A549 (cell line): ENCODE measurements around the gene PTEN. TPM values are rescaled to one million over a fixed set of nuclear protein-coding genes. Genes with fewer than 3 reads are reported as not detected.

ENCODE experiments used
- ATAC-seq, 2 experiments: fragments of 200-7000 bp in 1 of 2; fragments of >200 bp in 1 of 2; cut with Nextera tagmentation in 1 of 2; cut with Tn5 transposase in 1 of 2; 3 replicates each; pipeline versions ENCODE4 v1.8.0 to v1.9.1; 2018 to 2020; ENCODE audit warnings: mild to moderate bottlenecking in 1 of 2, moderate library complexity in 1 of 2
- CTCF ChIA-PET: fragments of 300-600 bp; sonication (Branson Sonifier 250); formaldehyde crosslinking; extraction: SDS; loops from one replicate; lab custom pipeline; 2021; ENCODE audit warnings: antibody characterized with exemption, inconsistent platforms; lab: Yijun Ruan, JAX
- POLR2A ChIA-PET: fragments of 350-600 bp; formaldehyde crosslinking; extraction: SDS; loops from one replicate; lab custom pipeline; 2021; ENCODE audit warnings: antibody characterized with exemption, inconsistent platforms; lab: Yijun Ruan, JAX
- DNase-seq, 2 experiments: peaks; one replicate each; pipeline versions ENCODE4 v3.0.0 to v3.0.0-alpha.2; 2011 to 2016; ENCODE audit warnings: low read depth in 1 of 2, low spot score in 1 of 2
- FAIRE-seq: peaks from 2 replicates; lab custom pipeline; 2011; peaks lifted over from hg19 to GRCh38; lab: Jason Lieb, UNC
- H3K27ac ChIP-seq, 2 experiments: fragments of >200 bp; sonication (Bioruptor Twin); formaldehyde crosslinking; 3 replicates each; pipeline ENCODE4 v1.5.1; 2016 to 2017
- H3K4me1 ChIP-seq: fragments of >200 bp; sonication (Bioruptor Twin); formaldehyde crosslinking; 3 replicates; pipeline ENCODE4 v1.6.1; 2016
- H3K4me2 ChIP-seq: fragments of >200 bp; sonication (Bioruptor Twin); formaldehyde crosslinking; 3 replicates; pipeline ENCODE4 v1.6.1; 2016
- H3K4me3 ChIP-seq: fragments of >200 bp; sonication (Bioruptor Twin); formaldehyde crosslinking; 3 replicates; pipeline ENCODE4 v1.5.1; 2016
- H3K9me3 ChIP-seq: fragments of >200 bp; sonication (Bioruptor Twin); formaldehyde crosslinking; 3 replicates; pipeline ENCODE4 v1.6.1; 2016
- CEBPB ChIP-seq, 2 experiments: fragments of >200 bp in 1 of 2; sonication (Bioruptor Twin) in 1 of 2; formaldehyde crosslinking in 1 of 2; IDR thresholded peaks; 2 replicates each; pipeline ENCODE4 v1.6.1; 2012 to 2016
- EHF ChIP-seq: fragments of 250-450 bp; sonication (Bioruptor Pico); IDR thresholded peaks from 2 replicates; pipeline ENCODE4 v1.5.0; 2020; ENCODE audit warnings: mild to moderate bottlenecking
- ELK1 ChIP-seq: fragments of 150-350 bp; IDR thresholded peaks from 2 replicates; pipeline ENCODE4 v1.6.1; 2014; ENCODE audit warnings: low read depth, mild to moderate bottlenecking, low read length
- FOSB ChIP-seq: fragments of 250-450 bp; sonication (Bioruptor Pico); IDR thresholded peaks from 2 replicates; pipeline ENCODE4 v1.5.0; 2020; ENCODE audit warnings: mild to moderate bottlenecking, moderate library complexity
- HMGXB4 ChIP-seq: fragments of 250-450 bp; sonication (Bioruptor Pico); IDR thresholded peaks from 2 replicates; pipeline ENCODE4 v1.5.0; 2021; ENCODE audit warnings: mild to moderate bottlenecking, moderate library complexity, borderline replicate concordance
- HOXB5 ChIP-seq: fragments of 250-450 bp; sonication (Bioruptor Pico); IDR thresholded peaks from 2 replicates; pipeline ENCODE4 v1.5.0; 2020; ENCODE audit warnings: mild to moderate bottlenecking, moderate library complexity
- MAFK ChIP-seq: fragments of 450-650 bp; IDR thresholded peaks from 2 replicates; pipeline ENCODE4 v1.6.1; 2014; ENCODE audit not compliant: partially characterized antibody
- MYC ChIP-seq: IDR thresholded peaks from 2 replicates; pipeline ENCODE4 v1.6.1; 2012; ENCODE audit warnings: mild to moderate bottlenecking, inconsistent platforms, low read length, improper control_type of control experiment, borderline replicate concordance
- NFE2L2 ChIP-seq: fragments of 150-350 bp; conservative IDR thresholded peaks from 2 replicates; pipeline ENCODE4 v1.6.1; 2014; ENCODE audit warnings: low read length
- NR3C1 ChIP-seq: fragments of >200 bp; sonication (Bioruptor Twin); formaldehyde crosslinking; IDR thresholded peaks from 3 replicates; pipeline ENCODE4 v1.6.1; 2017
- RAD21 ChIP-seq, 2 experiments: fragments of >200 bp in 1 of 2; sonication (Bioruptor Twin) in 1 of 2; formaldehyde crosslinking in 1 of 2; IDR thresholded peaks in 1 of 2; conservative IDR thresholded peaks in 1 of 2; 2 replicates in 1 of 2; 3 replicates in 1 of 2; pipeline ENCODE4 v1.6.1; 2012 to 2018; ENCODE audit warnings: inconsistent platforms in 1 of 2
- RCOR1 ChIP-seq: fragments of 150-350 bp; IDR thresholded peaks from 2 replicates; pipeline ENCODE4 v1.6.1; 2014; ENCODE audit warnings: antibody characterized with exemption, low read length, low read depth
- ZSCAN20 ChIP-seq: fragments of 250-450 bp; sonication (Bioruptor Pico); IDR thresholded peaks from 2 replicates; pipeline ENCODE4 v1.8.0; 2022; ENCODE audit warnings: mild to moderate bottlenecking, moderate library complexity
- WGBS: methylation state at CpG from one replicate; pipeline ENCODE4 v1.1.6; 2017; ENCODE audit errors: missing lambda C conversion rate; 5-methylcytosine and 5-hydroxymethylcytosine counted together
- polyA plus RNA-seq, 4 experiments: library from polyadenylated mRNA; depleted of rRNA in 3 of 4; stranded (reverse); fragments of >200 nt; fragmentation: RNase III in 1 of 4; extraction: RNeasy Plus Mini Kit Qiagen cat#74134 plus additional on column Dnase treatment in 1 of 4; gene quantifications; 2 replicates in 3 of 4; 3 replicates in 1 of 4; pipeline ENCODE4 v1.2.3, GENCODE V29; 2011 to 2017
- small RNA-seq, 6 experiments: library from RNA; depleted of rRNA; stranded (forward); fragments of <200 nt; gene quantifications; one replicate each; pipeline ENCODE3, GENCODE V24; 2012

The PTEN gene
- polyA plus RNA-seq, 2 of the 4 experiments (the other 2 are of a cell fraction) = 33.6 to 58.3 TPM

- ChIA-PET POLR2A (no interaction called here), CTCF (no interaction called here)
- FAIRE-seq = no peak
- H3K4me3 ChIP-seq = no peak overlapping the region
- H3K4me2 ChIP-seq = no peak overlapping the region
- WGBS = 69% methylated on average over 1 of the region's 1 CpG
- H3K9me3 ChIP-seq = no peaks in the 10 kb centered on the region
- H3K4me1 ChIP-seq = no peaks in the 10 kb centered on the region
- DNase-seq = no peak
- TF ChIP-seq ZSCAN20 (CRISPR knock-in tag) = no peak
- no peak for TF ChIP-seq FOSB (CRISPR knock-in tag)
- no peak for TF ChIP-seq HMGXB4 (CRISPR knock-in tag)
- no peak for TF ChIP-seq HOXB5
- no peak for TF ChIP-seq CEBPB (IDR thresholded peaks at IDR 0.05)
- TF ChIP-seq ELK1 = no peak
- ATAC-seq = no peak
- H3K27ac ChIP-seq = no peak overlapping the region
Measured at GRCh38 chr10:88017781-88018180, 154.4 kb downstream of the PTEN start.

- TF ChIP-seq EHF (no peak), NFE2L2 (no peak), MAFK (no peak), RCOR1 (no peak), RAD21 (conservative IDR thresholded peaks at IDR 0.05 in 1 of 2, IDR thresholded peaks at IDR 0.05 in 1 of 2) (no peak), MYC (no peak), NR3C1 (no peak)
- CTCF ChIA-PET = no interaction called here
- 100% methylated on average over 1 of the region's 1 CpG for WGBS
- Histone ChIP-seq H3K4me3 (no peak overlapping the region), H3K27ac (no peak overlapping the region), H3K4me1 (no peaks in the 10 kb centered on the region), H3K9me3 (no peaks in the 10 kb centered on the region), H3K4me2 (no peak overlapping the region)
- ATAC-seq = no peak
- POLR2A ChIA-PET = no interaction called here
- FAIRE-seq = no peak
- DNase-seq = no peak
Measured at GRCh38 chr10:88019753-88020152, 156.3 kb downstream of the PTEN start.

Small RNA genes within 50 kb of the gene (small RNA-seq; reads per million reads assigned to genes)
- gene RF00284 = 0 to 0.04 (median 0) reads per million in 6 experiments
- 0 reads per million in 6 experiments for gene RN7SL78P

Other genes starting within 250 kb of the PTEN start
- gene PAPSS2, start 203.7 kb upstream of the PTEN start, polyA plus RNA-seq (2011; rRNA removed) = 27.7 and 37.9 TPM in 2 replicates
- gene PAPSS2, start 203.7 kb upstream of the PTEN start, polyA plus RNA-seq (2017; fragmentation: RNase III; extraction: RNeasy Plus Mini Kit Qiagen cat#74134 plus additional on column Dnase treatment) = 29.0 to 32.9 TPM (median 32.8 TPM) in 3 replicates
- gene ATAD1, start 45.4 kb upstream of the PTEN start, polyA plus RNA-seq (2011; rRNA removed) = 66.7 and 94.8 TPM in 2 replicates
- 30.0 to 32.3 TPM (median 32.3 TPM) in 3 replicates for gene ATAD1, start 45.4 kb upstream of the PTEN start, polyA plus RNA-seq (2017; fragmentation: RNase III; extraction: RNeasy Plus Mini Kit Qiagen cat#74134 plus additional on column Dnase treatment)
- gene KLLN, start 92 bp upstream of the PTEN start, polyA plus RNA-seq (2011; rRNA removed) = 0.44 and 0.58 TPM in 2 replicates
- gene KLLN, start 92 bp upstream of the PTEN start, polyA plus RNA-seq (2017; fragmentation: RNase III; extraction: RNeasy Plus Mini Kit Qiagen cat#74134 plus additional on column Dnase treatment) = 0.55 to 0.71 TPM (median 0.57 TPM) in 3 replicates